Activated naive CD8-positive, alpha-beta T cell treated with anti-CD3 and anti-CD28 coated beads, Interleukin-2, amount 50 U/mL, for 16 hours (primary cell): ENCODE results near the gene NRF1.
"Not testable (repeated sequence)": the region's sequence is repeated elsewhere in the genome, so short reads cannot be mapped to it uniquely, and the experiment has no call there.

Experiments
- DNase-seq: peaks from one replicate; pipeline ENCODE4 v3.0.0-alpha.2; 2020; ENCODE audit warnings: low read depth, low spot score

NRF1 gene

DNA sequence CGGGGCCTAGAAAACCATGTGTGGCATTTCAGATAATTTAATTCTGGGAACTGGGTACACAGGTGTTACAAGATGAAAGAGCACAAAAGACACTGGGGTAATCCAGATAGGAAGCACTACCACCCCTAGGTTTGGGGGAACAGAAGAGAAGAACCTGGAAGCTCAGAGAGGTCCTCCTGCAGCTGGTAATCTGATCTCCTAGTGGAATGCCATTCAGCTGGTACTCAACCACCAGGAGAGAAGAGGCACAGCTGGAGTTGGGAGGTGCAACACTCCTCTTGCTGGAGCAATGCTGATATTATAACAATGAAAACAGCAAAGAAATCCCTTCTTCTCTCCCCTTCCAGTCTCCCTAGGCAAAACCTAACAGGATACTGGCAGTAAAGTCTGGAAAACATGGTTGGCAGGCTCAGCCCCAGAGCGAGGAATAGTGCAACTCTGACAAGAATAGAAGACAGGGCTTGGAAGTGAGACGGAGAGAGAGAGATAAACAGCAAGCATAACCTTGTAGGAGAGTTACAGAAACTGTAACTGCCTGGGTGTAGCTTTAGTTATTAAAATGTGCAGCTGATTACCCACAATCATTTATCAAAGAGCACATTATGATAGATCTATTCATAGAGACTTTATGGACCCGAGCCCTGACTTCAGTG lies 35.0 kb downstream of the NRF1 start:
- DNase-seq = no peak

DNA sequence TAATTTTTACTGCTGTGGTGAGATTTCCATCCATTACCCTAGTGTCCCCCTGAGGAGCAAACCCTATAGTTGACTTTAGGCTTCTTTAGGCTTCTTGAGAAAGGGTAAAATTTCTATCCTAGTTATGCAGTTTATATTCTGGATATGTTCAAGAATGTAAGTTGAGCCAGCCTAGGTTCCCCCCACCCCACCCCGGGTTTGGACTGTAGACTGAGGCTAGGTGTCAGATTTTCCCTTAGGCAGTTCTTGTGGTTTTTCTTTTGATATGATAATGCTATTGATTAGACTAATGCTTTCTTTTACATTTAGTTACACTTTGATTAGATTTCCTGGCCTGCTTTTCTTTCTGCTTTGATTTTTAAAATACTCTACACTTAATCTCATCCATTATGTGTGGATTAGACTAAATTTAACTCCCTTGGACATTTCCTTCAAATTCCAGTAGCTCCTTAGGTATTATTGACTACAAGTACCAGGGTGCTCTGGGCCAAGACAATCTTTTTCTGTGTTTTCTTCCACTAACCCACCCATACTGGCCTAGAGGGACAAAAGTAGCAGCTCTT lies 37.7 kb downstream of the NRF1 start:
- DNase-seq = no peak

DNA sequence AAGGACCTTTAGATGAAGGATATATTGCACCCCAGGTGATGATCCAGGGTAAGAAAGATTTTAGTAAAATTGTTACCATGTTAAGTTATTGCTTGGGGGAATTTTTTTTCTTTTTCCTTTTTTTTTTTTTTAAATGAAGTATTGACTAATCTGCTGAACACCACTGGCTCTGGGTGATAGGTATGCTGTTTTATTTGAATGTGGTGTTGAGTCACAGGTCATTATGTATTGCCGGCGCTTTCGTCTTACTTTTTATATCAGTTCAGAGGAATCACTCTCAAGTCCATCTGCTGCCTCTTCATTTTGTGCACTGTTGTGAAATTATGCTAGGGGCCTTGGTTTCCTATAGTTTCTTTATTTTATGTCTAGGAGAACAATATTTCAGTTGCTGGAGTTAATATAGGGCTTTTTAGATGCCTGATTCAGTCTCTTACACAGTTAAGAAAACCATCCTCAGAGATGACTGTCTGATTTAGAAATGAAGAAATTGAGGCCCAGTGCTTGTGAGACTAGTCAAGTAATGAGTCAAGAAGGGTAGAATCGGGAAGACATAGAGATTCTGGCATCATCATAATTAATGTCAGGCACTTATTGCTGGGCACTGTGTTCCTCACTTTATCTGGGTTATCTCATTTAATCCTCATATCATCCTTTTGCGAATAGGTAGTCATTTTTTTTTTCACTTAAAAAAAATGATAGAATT lies 38.7 kb downstream of the NRF1 start:
- DNase-seq = no peak

DNA sequence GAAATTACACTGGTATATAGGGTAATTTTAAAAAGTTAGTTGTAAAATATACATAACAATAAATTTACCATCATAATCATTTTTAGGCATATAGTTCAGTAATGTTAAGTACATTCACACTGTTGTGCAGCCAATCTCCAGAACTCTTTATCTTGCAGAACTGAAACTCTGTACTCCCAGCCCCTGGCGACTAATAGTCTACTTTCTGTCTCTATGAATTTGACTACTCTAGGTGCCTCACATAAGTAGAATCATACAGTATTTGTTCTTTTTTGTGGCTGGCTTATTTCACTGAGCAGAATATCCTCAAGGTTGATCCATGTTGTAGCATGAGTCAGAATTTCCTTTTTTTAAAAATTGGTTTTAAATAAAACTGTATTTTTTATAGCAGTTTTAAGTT lies 41.4 kb downstream of the NRF1 start:
- DNase-seq = no peak

DNA sequence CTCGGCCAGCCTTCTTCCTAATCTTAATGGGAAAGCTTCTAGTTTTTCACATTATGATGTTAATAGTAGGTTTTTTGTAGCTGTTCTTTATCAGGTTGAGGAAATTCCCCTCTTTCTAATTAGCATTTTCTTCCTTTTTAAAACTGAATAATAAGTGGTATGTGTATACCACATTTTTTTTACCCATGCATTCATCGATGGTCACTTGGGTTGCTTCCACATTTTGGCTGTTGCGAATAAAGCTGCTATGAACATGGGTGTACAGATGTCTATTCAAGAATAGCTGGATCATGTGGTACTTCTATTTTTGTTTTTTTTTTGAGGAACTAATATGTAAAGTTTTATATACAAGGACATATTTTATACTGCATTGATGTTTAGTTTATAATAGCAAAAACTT lies 44.3 kb downstream of the NRF1 start:
- no peak for DNase-seq

DNA sequence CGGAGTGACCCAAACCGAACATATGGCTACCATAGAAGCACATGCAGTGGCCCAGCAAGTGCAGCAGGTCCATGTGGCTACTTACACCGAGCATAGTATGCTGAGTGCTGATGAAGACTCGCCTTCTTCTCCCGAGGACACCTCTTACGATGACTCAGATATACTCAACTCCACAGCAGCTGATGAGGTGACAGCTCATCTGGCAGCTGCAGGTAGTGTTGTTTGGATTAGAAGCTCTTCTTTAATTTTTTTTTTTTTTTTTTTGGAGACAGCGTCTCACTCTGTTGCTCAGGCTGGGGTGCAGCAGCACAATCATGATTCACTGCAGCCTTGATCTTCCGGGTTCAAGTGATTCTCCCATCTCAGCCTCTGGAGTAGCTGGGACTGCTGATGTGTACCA lies 45.8 kb downstream of the NRF1 start:
- DNase-seq = no peak

DNA sequence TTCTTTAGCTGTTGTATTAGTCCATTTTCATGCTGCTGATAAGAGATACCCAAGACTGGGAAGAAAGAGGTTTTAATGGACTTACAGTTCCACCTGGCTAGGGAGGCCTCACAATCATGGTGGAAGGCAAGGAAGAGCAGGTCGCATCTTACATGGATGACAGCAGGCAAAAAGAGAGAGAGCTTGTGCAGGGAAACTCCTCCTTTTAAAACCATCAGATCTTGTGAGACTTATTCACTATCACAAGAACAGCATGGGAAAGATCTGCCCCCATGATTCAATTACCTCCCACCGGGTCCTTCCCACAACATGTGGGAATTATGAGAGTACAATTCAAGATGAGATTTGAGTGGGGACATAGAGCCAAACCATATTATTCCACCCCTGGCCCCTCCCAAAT lies 48.4 kb downstream of the NRF1 start:
- not testable (repeated sequence) for DNase-seq

DNA sequence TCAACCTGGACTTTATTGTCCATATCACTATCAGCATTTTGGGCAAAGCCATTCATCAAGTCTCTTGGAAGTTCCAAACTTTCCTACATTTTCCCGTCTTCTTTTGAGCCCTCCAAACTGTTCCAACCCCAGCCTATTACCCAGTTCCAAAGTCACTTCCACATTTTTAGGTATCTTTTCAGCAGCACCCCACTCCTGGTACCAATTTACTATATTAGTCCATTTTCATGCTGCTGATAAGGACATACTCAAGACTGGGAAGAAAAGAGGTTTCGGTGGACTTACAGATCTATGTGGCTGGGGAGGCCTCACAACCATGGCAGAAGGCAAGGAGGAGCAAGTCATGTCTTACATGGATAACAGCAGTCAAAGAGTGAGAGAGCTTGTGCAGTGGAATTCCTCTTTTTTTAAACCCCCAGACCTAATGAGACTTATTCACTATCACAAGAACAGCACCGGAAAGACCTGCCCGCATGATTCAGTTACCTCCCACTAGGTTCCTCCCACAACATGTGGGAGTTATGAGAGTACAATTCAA lies 50.2 kb downstream of the NRF1 start:
- DNase-seq = no peak

DNA sequence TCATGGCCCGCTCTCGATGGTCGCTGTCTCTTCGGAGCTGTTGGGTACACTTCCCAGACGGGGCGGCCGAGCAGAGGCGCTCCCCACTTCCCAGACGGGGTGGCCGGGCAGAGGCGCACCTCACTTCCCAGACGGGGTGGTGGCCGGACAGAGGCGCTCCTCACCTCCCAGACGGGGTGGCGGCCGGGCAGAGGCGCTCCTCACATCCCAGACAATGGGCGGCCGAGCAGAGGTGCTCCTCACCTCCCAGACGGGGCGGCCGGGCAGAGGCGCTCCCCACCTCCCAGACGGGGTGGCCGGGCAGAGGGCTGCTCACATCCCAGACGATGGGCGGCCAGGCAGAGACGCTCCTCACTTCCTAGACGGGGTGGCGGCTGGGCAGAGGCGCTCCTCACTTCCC lies 51.7 kb downstream of the NRF1 start:
- DNase-seq = not testable (repeated sequence)

DNA sequence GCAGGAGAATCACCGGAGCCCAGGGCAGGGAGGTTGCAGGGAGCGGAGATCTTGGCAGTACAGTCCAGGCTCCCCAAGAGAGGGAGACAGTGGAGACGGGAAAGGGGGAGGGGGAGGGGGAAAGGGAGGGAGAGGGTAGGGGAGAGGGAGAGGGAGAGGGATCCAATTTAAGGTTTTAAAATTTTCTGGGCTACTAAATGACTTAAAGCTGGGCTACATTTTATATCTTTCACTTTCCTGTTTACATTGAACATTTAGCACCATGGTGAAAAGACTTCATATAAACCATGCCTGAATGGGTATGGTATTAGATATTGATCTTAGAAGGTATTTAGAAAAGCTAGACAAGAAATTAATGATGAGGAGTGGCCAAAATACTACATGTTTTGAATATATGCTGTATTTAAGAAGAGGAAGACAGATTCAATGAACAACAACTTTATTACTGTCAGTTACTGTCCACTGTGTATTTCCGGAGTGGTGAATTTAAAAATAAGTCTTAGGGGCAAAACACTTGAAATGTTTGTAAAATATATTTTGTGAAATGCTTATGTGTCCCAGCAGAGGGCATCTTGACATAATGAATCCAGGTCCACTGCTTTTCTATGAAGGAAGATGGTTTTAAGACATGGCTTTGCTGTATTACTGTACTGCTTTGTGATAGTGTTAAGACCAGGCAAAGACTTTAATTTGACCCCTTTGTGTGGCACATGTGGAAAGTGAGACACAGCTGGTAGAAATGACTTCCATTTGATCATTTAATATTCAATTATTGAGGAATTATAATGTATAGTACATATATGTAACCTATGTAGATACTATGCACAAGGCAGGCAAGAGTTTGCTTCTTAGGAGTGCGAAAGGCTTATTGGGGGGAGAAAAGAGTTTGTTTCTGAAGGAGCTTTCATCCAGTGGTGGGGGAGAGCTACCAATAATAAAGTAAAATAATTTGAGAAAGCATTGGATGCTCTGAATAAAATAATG lies 52.8 kb downstream of the NRF1 start:
- no peak for DNase-seq

DNA sequence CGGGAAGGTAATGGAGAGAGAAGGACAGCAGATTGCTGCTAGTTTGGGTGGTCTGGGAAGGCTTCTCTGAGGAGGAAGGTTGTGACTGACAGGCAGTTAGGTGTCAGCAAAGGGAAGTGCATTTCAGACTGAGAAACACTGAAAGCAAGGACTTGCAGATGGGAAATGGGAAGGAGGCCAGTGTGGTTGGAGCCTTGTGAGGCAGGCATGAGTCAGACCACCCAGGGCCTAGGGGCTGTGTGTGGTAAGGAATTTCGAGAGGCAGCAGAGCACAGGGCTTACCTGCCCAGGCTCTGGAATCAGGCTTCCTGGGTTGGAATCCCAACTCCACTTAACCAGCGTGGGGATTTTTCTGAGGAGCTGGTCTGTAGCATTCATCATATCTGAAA lies 53.5 kb downstream of the NRF1 start:
- DNase-seq = no peak

DNA sequence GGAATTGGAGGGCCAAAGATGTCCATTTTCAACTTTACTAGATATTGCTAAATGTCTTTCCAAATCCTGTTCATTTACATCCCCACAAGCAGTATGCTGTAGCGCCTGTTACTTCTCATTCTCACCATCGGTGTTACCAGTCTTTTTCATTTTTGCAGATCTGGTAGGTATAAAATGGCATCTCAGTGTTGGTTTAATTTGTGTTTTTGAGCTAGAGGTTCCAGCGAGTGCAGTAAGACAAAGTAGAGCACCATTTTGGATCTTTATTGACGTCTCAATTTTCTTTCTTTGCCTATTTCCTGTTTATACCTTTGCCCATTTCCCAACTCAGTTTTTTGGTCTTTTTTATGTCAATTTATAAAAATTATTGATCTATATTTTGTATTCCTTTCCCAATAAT lies 55.6 kb downstream of the NRF1 start:
- DNase-seq = no peak

DNA sequence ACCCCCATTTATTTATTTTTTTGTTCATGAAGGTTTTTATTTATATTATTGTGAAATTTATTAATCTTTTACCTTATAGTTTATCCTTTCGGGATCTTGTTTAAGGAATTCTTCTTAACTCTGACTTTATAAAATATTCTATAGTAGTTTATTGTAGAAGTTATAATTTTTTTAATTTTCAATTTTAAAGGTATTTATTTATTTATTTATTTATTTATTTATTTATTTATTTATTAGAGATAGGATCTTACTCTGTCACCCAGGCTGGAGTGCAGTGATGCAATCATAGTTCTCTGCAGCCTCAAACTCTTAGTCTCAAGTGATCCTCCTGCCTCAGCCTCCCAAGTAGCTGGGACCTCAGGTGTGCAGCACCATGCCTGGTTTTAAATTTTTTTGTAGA lies 56.0 kb downstream of the NRF1 start:
- DNase-seq = no peak

DNA sequence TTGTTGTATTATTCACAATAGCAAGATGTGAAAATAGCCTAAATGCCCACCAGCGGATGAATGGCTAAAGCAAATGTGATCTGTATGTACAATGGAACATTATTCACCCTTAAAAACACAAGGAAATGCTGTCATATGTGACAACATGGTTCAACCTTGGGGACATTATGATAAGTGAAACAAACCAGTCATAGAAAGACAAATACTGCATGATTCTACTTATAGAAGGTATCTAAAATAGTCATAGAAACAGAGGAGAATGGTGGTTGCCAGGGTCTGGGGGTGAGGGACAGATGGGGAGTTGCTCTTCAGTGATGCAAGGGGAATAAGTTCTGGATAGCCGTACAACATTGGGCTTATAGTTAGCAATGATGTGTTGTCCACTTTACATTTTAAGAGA lies 58.4 kb downstream of the NRF1 start:
- DNase-seq = no peak

DNA sequence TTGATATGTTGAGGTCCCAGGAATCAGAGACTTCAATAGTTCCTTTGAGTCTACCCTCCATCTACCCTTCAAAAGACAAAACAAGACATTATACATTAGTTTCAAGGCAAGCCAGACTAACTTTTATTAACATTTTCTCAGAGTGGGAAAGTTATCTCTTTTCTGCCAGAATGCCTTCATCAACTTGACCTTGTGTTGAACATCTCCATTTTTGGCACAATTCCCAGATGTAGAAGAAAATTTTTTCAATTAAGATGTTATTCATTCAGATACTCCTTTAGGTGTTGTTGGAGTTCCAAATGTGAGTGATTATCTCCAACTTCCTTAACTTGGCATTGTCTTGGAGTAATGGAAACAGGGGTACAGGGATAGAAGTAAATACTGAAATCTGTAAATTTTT lies 59.1 kb downstream of the NRF1 start:
- DNase-seq = no peak

DNA sequence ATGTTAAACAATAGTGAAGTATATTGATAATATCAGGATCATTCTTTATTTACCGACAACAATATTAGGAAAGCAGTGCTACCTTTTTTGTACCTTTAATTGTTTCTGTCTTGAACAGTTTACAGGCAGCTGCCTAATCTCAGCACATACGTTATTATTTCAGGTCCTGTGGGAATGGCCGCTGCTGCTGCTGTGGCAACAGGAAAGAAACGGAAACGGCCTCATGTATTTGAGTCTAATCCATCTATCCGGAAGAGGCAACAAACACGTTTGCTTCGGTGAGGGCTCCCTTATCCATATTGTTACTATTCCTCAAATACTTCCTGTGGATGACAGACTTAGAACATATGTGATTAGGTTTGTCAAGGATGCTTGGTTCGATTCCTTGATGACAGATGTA lies 59.7 kb downstream of the NRF1 start:
- no peak for DNase-seq

DNA sequence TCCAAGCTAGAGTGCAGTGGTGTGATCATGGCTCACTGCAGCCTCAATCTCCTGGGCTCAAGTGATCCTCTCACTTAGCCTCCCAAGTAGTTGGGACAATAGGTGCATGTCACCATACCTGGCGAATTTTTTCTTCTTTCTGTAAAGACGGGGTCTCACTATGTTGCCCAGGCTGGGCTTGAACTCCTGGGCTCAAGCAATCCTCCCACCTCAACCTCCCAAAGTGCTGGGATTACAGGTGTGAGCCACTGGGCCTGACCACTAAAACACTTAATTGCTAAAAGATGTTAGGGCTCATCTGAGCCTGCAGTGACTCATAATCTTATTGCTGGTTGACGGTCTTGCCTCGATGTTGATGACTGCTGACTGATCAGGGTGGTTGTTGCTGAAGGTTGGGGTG lies 63.0 kb downstream of the NRF1 start:
- not testable (repeated sequence) for DNase-seq

DNA sequence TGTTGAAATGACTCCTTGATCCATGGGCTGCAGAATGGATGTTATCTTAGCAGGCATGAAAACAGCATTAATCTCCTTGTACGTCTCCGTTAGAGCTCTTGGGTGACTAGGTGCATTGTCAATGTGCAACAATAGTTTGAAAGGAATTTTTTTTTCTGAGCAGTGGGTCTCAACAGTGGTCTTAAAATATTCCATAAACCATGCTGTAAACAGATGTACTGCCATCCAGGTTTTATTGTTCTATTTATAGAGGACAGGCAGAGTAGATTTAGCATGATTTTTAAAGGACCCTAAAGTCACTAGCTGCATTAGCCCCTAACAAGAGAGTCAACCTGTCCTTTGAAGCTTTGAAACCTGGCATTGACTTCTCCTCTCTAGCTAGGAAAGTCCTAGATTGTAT lies 64.0 kb downstream of the NRF1 start:
- no peak for DNase-seq

DNA sequence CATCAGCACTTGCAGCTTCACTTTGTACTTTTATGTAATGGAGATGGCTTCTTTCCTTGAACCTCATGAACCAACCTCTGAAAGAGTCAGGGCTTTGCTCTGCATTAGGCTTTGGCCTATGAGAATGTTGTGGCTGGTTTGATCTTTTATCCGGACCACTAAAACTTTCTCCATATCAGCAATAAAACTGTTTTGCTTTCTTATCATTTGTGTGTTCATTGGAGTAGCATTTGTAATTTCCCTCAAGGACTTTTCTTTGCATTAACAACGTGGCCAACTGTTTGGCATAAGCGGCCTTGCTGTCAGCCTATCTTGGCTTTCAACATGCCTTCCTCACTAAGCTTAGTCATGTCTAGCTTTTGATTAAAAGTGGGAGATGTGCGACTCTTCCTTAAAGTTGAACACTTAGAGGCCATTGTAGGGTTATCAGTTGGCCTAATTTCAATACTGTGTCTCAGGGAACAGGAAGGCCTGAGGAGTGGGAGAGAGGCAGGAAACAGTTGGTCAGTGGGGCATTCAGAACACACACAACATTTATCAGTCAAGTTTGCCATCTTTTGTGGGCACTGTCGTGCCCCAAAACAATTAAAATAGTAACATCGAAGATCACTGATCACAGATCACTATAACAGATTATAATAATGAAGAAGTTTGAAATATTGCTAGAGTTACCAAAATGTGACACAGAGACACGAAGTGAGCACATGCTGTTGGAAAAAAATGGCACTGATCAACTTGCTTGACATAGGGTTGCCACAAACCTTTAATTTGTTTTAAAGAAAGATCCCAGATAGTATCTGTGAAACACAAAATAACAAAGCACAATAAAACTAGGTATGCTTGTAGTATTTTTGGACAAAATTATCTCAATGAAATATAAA lies 64.7 kb downstream of the NRF1 start:
- DNase-seq = no peak

DNA sequence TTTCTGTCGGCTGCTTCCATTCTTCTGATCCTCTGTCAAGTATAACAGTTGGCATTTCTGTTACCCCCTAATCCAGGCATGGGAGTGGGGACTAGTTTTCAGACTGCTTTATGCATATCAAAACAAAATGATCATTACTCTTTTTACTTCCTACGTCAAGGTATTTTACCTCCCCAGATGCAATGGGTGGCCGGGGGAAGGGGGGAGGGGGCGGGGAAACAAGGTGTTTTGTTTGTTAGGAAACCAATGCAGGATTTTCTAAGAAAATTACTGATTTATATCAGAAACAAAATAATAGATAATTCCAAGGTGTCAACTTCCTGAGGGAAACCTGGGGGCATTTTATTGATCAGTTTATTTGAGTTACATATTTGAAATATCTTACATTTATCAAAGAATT lies 66.3 kb downstream of the NRF1 start:
- no peak for DNase-seq

DNA sequence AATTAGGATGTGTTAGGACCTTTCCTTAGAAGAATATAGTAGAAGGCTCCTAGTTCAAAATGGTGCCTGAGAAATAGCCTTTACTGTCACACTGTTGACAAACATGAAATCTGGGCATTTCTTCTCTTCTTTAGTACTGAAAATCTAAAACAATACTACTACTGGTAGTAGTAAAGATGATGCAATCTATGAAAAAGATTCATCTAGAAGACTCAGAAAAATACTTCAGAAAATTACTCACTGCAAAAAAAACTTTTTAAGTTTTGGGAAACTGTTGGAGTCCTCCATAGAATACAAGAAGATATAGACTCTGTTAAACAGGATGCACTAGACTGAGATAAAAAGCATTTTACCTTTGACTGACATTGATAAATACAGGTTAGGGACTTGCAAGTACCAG lies 67.1 kb downstream of the NRF1 start:
- DNase-seq = no peak
